Ecto neural progenitor cell (in vitro differentiated cells): Measurements from ENCODE around the gene KCNQ2.
"Not testable (repeated sequence)": the region's sequence is repeated elsewhere in the genome, so short reads cannot be mapped to it uniquely, and the experiment has no call there.

Source experiments
- DNase-seq: peaks from one replicate; pipeline ENCODE4 v3.0.0-alpha.2; 2018; ENCODE audit warnings: low spot score

Gene KCNQ2

GRCh38 chr20:63490416-63490815, 18.0 kb upstream of the KCNQ2 start:
- DNase-seq: no peak

GRCh38 chr20:63488315-63489251, 16.1 kb upstream of the KCNQ2 start:
- peak; percentile 70 for DNase-seq

GRCh38 chr20:63487781-63488241, 15.4 kb upstream of the KCNQ2 start:
- peak; percentile 56 for DNase-seq

- no peak for DNase-seq
Observed at GRCh38 chr20:63487116-63487764, 14.8 kb upstream of the KCNQ2 start.

GRCh38 chr20:63486300-63486855, 13.9 kb upstream of the KCNQ2 start:
- peak; percentile 46 for DNase-seq

DNA sequence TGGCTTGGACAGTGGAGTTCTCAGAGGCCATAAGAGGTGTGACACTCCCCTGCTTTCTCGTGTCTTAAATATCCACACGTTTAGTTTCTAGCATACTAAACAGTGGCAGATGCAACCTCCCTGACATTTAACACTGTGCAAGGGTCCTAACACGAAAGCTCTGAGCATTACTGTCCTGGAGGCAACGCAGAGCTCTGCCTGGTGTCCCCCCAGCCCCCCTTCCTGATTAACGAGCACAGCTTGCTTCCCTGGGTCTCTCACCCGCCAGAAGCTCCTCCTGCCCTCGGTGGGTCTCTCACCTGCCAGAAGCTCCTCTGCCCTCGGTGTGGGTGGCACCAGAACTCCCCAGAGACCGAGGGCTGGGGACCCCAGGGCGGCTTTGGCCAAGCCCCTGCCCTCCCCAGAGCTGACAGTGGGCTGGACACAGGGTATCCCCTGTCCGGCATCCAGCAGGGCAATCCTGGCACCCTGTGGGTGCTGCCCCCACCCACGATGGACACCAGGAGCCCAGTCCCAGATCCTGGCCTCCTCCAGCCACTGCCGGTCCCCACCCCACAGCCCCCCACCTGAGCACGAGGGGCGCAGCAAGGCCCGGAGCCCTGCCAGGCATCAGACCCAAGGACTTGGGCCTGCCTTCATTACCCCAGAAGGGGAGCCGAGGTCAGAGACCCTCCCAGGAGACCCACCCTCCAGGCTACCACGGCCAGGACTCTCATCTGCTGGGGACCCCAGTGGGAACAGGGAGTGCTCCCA, 12.4 kb upstream of the KCNQ2 start:
- no peak for DNase-seq

DNA sequence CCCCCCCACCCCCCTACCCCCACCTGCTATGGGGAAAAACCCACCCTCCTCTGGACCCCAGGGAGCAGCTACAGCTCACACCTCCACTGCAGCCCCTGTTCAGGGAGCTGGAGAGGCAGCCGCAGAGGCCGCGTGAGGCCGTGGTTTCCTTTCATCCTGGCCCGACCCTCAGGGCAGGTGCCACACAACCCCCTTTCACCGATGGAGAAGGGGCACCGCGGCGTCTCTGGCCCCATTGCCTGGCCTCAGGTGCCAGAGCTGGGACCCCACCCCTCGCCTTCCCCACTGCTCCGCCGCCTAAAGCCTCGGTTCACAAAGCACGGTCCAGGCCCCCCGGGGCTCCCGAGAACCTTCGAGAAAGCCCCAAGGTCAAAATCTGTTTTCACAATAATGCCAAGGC, 11.8 kb upstream of the KCNQ2 start:
- DNase-seq: no peak

DNA sequence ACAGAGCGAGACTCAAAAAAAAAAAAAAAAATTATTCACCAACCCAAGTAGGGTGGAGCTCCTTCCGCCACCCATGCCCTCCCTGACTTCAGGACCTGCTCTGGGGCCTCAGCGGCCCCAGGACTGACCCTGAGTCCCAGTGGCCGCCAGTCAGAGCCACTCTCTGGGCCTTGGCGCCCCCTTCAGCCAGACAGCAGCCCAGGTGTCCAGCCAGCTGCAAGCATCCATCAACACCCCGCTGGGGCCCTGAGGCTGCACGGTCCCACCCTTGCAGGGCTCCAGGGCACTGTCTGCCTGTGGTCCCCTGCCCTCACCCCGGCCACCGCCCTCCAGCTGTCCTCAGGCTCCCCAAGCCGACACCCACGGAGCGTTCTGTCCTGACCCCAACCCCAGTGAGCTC, 11.4 kb upstream of the KCNQ2 start:
- no peak for DNase-seq

DNA sequence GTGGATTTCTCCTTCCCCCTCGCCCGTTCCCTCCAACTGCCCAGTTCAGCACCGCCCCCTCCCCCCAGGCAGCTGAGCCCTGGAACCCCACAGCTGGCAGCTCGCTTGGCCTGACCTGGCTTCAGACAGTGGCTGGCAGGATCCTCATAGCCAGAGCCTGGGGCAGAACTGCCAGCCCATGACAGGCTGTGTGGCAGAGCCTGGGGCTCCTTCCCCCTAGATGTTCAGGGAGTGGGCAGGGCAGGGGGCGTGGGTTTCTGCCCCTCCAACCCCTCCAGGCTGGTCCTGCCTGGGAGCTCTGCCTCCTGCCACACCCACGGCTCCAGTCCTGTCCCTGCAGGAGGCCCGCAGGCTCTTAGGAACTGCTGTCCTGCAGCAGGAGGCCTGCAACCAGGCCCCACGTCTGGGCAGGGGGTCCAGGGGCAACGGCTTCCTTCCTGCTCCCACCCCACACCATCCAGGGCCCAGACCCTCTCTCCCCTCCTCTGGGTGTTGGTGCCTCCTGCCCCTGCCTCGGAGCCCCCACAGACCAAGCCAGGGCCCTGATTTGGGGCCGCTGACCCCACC, 9.6 kb upstream of the KCNQ2 start:
- no peak for DNase-seq

DNA sequence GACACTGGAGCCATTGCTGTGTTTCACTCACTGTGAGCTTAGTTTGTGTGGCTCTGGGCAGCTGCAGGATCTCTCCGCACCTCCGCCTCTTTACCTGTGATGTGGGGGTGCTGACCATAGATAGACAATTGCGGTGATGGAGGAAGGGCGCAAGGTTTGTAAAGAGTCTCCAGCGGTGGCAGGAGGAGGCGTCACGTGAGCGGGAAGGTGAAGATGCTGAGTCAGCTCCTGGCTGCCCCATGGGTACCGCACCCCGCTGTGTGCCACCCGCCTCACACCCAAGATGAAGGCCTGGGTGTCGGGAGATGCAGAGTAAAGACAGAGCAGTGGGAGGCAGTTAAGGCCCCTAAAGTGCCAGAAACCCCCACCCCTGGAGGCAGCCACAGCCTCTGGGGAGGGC, 9.0 kb upstream of the KCNQ2 start:
- no peak for DNase-seq

DNA sequence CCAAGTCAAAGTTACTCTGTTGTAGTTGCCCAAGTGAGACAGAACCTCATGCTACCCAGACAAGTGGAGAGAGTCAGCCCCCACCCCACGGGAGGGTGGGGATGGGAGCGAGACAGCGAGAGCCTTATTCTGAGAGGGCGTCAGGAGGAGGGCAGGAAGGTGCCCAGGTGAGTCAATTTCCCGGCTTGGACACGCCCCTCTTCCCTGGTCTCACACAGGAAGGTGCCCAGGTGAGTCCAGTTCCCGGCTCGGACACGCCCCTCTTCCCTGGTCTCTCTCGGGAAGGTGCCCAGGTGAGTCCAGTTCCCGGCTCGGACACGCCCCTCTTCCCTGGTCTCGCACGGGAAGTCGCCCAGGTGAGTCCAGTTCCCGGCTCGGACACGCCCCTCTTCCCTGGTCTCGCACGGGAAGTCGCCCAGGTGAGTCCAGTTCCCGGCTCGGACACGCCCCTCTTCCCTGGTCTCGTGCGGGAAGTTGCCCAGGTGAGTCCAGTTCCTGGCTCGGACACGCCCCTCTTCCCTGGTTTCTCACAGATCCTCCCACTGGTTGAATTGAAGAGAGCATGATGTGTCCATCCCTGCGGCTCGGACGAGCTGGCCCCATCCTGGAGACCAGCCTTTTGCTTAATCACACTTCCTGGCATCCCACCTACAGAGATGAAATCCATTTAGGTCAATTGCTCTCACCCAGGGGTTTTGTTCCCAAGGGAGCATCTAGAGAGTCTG, 7.4 kb upstream of the KCNQ2 start:
- not testable (repeated sequence) for DNase-seq

- no peak for DNase-seq
Observed at GRCh38 chr20:63478346-63479302, 6.2 kb upstream of the KCNQ2 start.

DNA sequence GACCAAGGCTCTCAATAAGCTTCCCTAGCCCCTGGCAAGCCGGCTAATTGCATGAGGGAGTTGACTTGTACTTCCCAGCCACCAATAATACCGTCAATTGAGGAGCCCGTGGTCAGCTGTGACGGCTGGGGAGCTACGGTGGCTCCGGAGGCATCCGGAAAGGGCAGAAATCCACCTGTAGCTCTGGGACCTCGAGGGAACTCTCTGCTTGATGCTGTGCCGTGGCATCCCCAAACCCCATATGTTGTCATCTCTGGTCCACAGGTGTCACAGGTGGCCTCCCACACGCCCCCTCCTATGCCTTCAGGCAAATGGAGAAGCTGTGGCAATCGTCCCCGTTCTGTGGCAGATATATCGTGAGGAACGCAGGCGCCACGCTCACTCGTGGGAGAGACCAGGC, 5.5 kb upstream of the KCNQ2 start:
- no peak for DNase-seq

- no peak for DNase-seq
Observed at GRCh38 chr20:63477061-63477616, 4.7 kb upstream of the KCNQ2 start.

DNA sequence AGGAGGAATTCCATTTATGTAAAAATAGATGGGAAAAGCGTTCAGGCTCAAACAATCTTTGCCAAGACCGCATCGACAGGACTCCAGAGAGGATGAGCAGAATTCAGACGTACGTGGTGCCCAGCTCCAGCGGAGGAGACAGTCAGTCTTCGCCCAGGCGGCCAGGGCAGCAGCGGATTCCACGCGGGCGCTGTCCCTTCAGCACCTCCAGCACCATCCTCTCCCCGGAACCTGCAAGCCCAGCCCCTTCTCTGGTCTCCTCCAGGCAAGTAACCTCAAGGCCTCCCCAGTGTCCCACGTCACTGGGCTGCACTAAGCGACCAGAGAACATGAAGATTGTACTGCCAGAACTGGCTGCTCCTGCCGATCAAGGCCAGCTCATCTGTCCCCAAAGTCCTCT, 2.8 kb upstream of the KCNQ2 start:
- peak; percentile 79 for DNase-seq

DNA sequence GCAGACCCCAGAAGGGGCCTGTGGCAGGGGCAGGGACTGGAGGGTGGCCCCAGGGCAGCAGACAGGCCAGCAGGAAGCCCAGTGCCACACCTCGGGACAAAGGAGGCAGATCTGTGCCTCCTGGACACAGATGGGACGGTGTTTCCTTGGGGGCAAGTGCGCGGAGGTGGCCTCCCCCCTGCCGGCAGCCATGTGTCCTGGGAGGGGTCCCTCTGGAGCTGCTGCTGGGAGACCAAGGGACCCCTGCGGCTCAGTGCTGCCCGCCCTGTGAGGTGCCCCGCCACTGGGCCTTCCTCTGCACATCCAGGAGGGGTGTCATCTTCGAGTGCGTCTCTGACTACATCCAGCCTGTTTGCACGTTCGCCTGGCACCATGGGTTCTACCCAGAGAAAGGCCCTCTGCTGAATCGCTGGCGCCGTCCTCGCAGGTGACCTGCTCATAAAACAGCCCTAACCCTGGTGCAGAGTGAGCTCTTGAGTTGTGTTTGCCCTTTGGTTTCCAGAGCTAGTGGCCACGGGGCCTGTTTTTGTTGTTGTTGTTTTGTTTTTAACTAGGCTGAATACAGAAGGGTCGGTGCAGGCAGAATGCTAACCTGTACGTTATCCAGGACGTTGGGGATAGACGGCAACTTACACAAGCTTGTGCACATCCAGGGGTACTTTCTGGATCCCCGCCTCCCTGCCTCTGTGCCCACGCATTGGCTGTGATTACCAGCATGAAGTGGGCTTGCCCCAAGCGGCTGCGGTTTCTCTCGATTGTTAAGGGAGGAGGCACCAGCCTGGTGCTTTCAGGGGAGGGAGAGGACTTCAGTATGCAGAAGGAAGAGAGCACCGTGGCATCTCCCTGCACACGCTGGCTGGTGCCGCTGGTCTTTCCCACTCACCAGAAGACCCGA, 1.3 kb upstream of the KCNQ2 start:
- DNase-seq: no peak

- DNase-seq: no peak
Observed at GRCh38 chr20:63472862-63473390, 471 bp upstream of the KCNQ2 start.

DNA sequence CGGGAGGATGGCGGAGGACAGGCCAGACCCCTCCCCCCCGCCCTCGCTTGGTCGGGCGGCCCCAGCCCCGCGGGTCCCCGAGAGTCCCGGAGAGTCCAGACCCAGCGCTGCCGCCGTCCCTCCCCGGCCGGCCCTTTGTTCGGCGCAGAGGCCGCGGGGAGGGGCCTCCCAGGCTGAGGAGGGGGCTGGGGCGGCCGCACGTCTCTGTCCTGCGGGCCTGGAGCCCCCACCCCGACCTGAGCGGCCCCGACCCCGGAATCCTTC, 806 bp downstream of the KCNQ2 start:
- DNase-seq: no peak
